ENCODE data around the gene C9orf152. TPM values are rescaled to one million over a fixed set of nuclear protein-coding genes. Genes with fewer than 3 reads are reported as not detected.

C9orf152 gene
- total and polyA plus RNA-seq, 2 experiments from 2014 or later: not detected

GRCh38 chr9:110191615-110192014 is 16.3 kb downstream of the C9orf152 start:
- H3K4me1 ChIP-seq (ENCODE audit: low read depth): no peaks in the 10 kb centered on the region
- no peak overlapping the region for H3K4me3 ChIP-seq
- DNase-seq (ENCODE audit: low read depth in 1 of 2, low spot score in 1 of 2): peak in 1 of 2 donors; percentile 47
- H3K36me3 ChIP-seq: no peaks in the 10 kb centered on the region
- no peak overlapping the region for H3K27ac ChIP-seq
- H3K27me3 ChIP-seq: no peaks in the 10 kb centered on the region
- no peak for TF ChIP-seq CTCF (IDR thresholded peaks at IDR 0.05; ENCODE audit: low read depth, low read length)
- no peaks in the 10 kb centered on the region for H3K9me3 ChIP-seq (ENCODE audit: low read depth)

DNA sequence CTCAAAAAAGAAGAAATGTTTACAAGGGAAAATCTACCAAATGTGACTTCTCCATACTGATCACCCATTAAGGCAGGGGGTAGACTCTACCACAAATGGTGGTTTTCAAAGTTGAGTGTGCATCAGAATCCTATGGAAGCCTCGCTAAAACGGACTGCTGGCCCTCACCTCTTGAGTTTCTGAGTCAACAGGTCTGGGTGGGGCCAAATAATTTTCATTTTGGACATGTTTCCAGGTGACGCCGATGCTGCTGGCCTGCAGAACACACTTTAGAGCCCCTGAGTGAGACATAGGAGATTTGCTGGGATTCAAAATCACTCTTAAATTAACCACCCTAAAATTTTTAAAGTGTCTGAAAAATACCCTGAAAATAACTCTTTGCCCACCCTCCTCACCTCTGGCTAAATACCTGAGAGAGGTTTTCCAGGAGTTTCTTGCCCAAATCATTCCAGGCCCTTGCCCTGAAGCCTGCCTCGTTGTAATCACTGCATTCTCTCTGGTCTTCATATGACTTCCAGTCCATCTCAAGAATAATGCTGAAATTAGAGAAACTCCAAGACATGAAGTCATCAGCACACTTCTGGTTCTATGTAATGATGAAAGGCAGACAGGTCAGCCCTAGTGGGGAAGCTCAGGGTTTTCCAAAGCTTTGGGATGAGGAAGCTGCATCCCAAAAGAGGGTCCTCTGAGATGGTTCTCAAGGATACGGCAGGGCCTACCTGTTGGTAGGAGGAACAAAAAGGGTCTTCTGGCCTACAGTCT is 18.2 kb downstream of the C9orf152 start:
- Histone ChIP-seq H3K9me3 (ENCODE audit: low read depth) (no peaks in the 10 kb centered on the region), H3K27me3 (no peaks in the 10 kb centered on the region), H3K27ac (no peak overlapping the region), H3K4me1 (ENCODE audit: low read depth) (no peaks in the 10 kb centered on the region), H3K4me3 (no peak overlapping the region), H3K36me3 (no peaks in the 10 kb centered on the region)
- no peak for TF ChIP-seq CTCF (IDR thresholded peaks at IDR 0.05; ENCODE audit: low read depth, low read length)
- DNase-seq (ENCODE audit: low read depth in 1 of 2, low spot score in 1 of 2): no peak

- no peak for TF ChIP-seq CTCF (IDR thresholded peaks at IDR 0.05; ENCODE audit: low read depth, low read length)
- H3K4me1 ChIP-seq (ENCODE audit: low read depth): no peaks in the 10 kb centered on the region
- H3K4me3 ChIP-seq: no peak overlapping the region
- no peak overlapping the region for H3K27ac ChIP-seq
- DNase-seq (ENCODE audit: low read depth in 1 of 2, low spot score in 1 of 2): no peak
- H3K9me3 ChIP-seq (ENCODE audit: low read depth): no peaks in the 10 kb centered on the region
- no peaks in the 10 kb centered on the region for H3K36me3 ChIP-seq
- no peaks in the 10 kb centered on the region for H3K27me3 ChIP-seq
These were observed 19.0 kb downstream of the C9orf152 start for GRCh38 chr9:110188991-110189390.

- TF ChIP-seq CTCF (IDR thresholded peaks at IDR 0.05; ENCODE audit: low read depth, low read length): no peak
- no peaks in the 10 kb centered on the region for H3K9me3 ChIP-seq (ENCODE audit: low read depth)
- H3K27me3 ChIP-seq: no peaks in the 10 kb centered on the region
These were observed 19.9 kb downstream of the C9orf152 start for GRCh38 chr9:110188101-110188500.

GRCh38 chr9:110187126-110187525 is 20.8 kb downstream of the C9orf152 start:
- TF ChIP-seq CTCF (IDR thresholded peaks at IDR 0.05; ENCODE audit: low read depth, low read length): no peak

More at GRCh38 chr9:110188101-110188500, 19.9 kb downstream of the C9orf152 start:
- H3K4me3 ChIP-seq: no peak overlapping the region
- no peak overlapping the region for H3K27ac ChIP-seq
- H3K4me1 ChIP-seq (ENCODE audit: low read depth): no peaks in the 10 kb centered on the region
- DNase-seq (ENCODE audit: low read depth in 1 of 2, low spot score in 1 of 2): no peak
- no peaks in the 10 kb centered on the region for H3K36me3 ChIP-seq

More at GRCh38 chr9:110187126-110187525, 20.8 kb downstream of the C9orf152 start:
- no peaks in the 10 kb centered on the region for H3K4me1 ChIP-seq (ENCODE audit: low read depth)
- no peaks in the 10 kb centered on the region for H3K9me3 ChIP-seq (ENCODE audit: low read depth)
- H3K36me3 ChIP-seq: no peaks in the 10 kb centered on the region
- H3K27ac ChIP-seq: no peak overlapping the region
- H3K4me3 ChIP-seq: no peak overlapping the region
- H3K27me3 ChIP-seq: no peaks in the 10 kb centered on the region
- DNase-seq (ENCODE audit: low read depth in 1 of 2, low spot score in 1 of 2): no peak

Measured in cardiac muscle cell (in vitro differentiated cells and primary cell).